HL-60 (cell line): ENCODE measurements around the gene NT5E.
A peak's percentile ranks its signal among the peaks of the same experiment; 100 is the strongest.

Experiments
- DNase-seq, 2 experiments: peaks; one replicate each; pipeline ENCODE4 v3.0.0-alpha.2; 2010 to 2020; ENCODE audit warnings: low read depth in 1 of 2, low spot score in 1 of 2
- H3K27ac ChIP-seq: fragments of 250-450 bp; sonication (Bioruptor Pico); replicated peaks from 2 replicates; pipeline ENCODE4 v1.5.1; 2020; ENCODE audit warnings: mild to moderate bottlenecking, moderate library complexity
- H3K27me3 ChIP-seq: fragments of 250-450 bp; sonication (Bioruptor Pico); 2 replicates; pipeline ENCODE4 v1.5.1; 2021; ENCODE audit warnings: mild to moderate bottlenecking, moderate library complexity; ENCODE audit not compliant: insufficient read depth, poor library complexity, severe bottlenecking
- H3K4me3 ChIP-seq: replicated peaks from 2 replicates; pipeline ENCODE4 v1.5.1; 2011; ENCODE audit warnings: mild to moderate bottlenecking, control low read depth, low read length; ENCODE audit not compliant: insufficient read depth
- CTCF ChIP-seq: IDR thresholded peaks from one replicate; pipeline ENCODE4 v1.5.1; 2011; ENCODE audit warnings: low read length, control low read depth, inconsistent platforms; ENCODE audit not compliant: insufficient read depth
- GABPA ChIP-seq: IDR thresholded peaks from 2 replicates; pipeline ENCODE4 v1.6.1; 2012; ENCODE audit warnings: low read depth
- REST ChIP-seq: IDR thresholded peaks from 2 replicates; pipeline ENCODE4 v1.6.1; 2012; ENCODE audit warnings: low read depth; ENCODE audit not compliant: insufficient replicate concordance
- SPI1 ChIP-seq: IDR thresholded peaks from 2 replicates; pipeline ENCODE4 v1.6.1; 2012; ENCODE audit warnings: low read depth, mild to moderate bottlenecking, borderline replicate concordance

NT5E gene

GRCh38 chr6:85537055-85537494 lies 87.2 kb downstream of the NT5E start:
- H3K27me3 ChIP-seq = no peaks in the 10 kb centered on the region
- peak; percentile 31 for TF ChIP-seq CTCF
- TF ChIP-seq GABPA = no peak
- H3K4me3 ChIP-seq = no peak overlapping the region
- no peak overlapping the region for H3K27ac ChIP-seq
- DNase-seq = no peak

DNA sequence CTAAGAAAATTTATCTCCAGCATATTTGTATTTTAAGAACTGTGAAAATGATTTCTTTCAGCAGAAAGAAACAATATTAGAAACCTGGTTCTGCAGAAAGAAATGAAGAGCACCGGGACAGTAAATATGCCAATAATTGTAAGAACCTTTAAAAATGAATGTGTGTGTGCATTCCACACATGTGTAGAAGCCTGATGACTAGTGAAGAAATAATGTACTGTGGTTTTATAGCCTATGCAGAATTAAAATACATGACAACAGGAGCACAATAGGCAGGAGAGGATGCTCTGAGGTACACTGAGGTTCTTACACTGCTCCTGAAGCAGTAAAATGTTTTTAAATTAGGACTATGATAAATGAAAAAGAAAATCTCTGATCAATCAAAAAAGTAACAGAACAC lies 94.9 kb downstream of the NT5E start:
- TF ChIP-seq SPI1 (no peak), CTCF (no peak), REST (no peak), GABPA (no peak)
- DNase-seq = no peak
- H3K27ac ChIP-seq = no peak overlapping the region
- no peak overlapping the region for H3K4me3 ChIP-seq
- H3K27me3 ChIP-seq = no peaks in the 10 kb centered on the region
